GM21447 (cell line): ENCODE data around the gene TESMIN.

ENCODE experiments used
- ATAC-seq: cut with Tn5 transposase; IDR thresholded peaks from one replicate; pipeline ENCODE4 v1.9.1; 2021; ENCODE audit not compliant: unreplicated experiment

The TESMIN gene

DNA sequence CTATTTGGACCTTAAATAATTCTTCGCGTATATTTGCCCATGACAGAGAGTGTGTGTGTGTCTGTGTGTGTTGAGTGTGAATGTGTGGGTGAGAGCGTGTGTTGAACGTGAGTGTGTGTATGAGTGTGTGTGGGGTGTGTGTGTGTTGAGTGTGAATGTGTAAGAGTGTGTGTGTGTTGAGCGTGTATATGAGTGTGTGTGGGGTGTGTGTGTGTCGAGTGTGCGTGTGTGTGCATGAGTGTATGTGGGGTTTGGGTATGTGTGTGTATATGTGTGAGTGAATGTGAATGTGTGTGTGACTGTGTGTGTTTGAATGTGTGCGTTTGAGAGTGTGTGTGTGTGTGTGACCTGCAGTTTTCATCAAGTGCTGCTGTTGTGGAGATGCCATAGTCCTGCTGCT lies 40.2 kb downstream of the TESMIN start:
- no peak for ATAC-seq

- ATAC-seq = no peak
Observed at GRCh38 chr11:68710409-68710808, 40.9 kb downstream of the TESMIN start.

DNA sequence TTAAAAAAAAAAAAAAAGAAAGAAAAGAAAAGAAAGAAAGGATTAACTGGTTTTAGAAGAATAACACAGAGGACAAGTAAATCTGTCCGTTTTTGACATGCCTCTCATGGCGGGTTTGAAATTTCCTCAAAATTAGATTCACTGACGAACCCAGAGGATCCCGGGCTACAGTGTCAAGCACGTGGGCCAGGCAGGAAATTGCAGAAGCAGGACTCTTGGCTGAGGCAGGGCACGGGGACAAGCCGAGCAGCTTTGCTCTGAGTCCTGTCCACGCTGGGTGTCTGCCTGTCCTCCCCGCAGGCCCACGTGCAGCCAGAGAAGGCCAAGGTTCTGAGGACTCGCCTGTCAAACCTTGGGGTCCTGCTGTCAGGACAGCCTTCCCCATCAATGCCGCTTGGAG lies 42.3 kb downstream of the TESMIN start:
- no peak for ATAC-seq

GRCh38 chr11:68707527-68707926 lies 43.8 kb downstream of the TESMIN start:
- ATAC-seq = no peak

GRCh38 chr11:68704887-68705286 lies 46.4 kb downstream of the TESMIN start:
- ATAC-seq = no peak

GRCh38 chr11:68698993-68699392 lies 52.3 kb downstream of the TESMIN start:
- no peak for ATAC-seq

DNA sequence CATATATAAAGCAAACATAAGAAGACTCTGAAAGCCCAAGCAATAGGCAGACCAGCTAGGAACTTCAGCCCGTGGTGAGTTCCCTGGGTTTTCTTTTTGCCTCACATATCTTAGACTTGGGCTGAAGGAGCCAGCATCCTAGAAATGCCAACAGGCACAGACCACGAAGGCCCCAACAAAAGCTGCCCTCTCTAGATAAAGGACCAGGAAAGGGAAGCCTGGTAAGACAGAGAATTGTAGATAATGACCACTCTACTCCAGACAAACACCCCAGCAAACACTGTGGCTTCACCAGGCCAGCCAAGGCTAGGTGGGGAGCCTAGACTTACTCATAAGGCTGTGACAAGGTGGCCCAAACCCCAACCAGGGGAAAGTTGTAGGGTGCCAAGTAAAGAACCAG lies 55.8 kb downstream of the TESMIN start:
- ATAC-seq = no peak

DNA sequence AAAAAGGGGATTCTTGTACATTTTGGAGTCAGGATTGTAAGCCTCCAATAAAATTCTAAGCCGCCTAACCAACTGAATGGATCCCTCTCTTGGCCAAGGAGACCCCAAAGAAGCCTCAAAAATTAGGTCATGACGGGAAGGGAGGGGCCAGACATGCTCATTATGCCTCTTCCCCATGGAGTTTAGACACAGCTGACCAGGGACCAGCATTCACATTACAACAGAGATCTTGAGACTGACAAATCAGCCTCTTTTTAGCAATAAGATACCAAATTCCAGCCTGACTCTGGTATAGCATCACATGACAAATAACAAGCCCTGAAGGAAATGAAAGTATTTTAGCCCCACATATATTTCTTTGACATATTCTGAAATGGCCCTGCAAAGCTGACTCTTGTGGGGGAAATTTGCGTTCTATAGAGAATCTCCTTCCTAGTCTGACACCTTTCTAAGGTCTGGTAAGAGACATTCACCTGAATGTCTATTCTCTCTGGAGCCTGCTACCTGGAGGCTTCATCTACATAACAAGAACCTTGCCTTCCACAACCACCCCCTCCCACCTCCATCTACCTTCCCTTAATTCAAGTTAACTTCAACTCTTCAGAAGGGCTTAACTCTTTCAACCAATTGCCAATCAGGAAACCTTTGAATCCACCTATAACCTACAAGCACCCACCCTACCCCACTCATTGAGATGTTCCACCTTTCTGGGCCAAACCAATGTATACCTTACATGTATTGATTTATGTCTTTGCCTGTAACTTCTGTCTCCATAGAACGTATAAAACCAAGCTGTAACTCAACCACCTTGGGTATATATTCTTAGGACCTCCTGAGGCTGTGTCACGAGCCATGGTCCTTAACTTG lies 56.7 kb downstream of the TESMIN start:
- ATAC-seq = no peak

GRCh38 chr11:68693484-68693882 lies 57.8 kb downstream of the TESMIN start:
- no peak for ATAC-seq

- ATAC-seq = no peak
Observed at GRCh38 chr11:68692871-68693483, 58.3 kb downstream of the TESMIN start.

DNA sequence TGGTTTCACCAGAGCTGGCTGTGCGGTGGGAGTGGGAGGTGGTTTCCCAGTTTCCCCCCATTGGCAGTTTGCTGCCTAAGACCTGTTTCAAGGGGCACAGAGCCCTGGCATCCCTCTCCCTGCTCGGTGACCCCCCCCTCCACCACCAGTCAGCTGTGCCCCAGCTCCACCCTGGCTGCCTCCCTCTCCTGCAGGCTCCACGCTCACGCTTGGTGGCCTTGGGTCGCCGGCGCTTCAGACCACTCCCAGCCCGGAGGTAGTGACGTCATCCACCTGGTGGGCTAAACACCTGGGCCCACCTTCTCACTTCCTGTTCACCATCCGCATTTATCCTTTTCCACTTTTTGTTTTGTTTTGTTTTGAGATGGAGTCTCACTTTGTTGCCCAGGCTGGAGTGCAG lies 59.2 kb downstream of the TESMIN start:
- ATAC-seq = no peak

DNA sequence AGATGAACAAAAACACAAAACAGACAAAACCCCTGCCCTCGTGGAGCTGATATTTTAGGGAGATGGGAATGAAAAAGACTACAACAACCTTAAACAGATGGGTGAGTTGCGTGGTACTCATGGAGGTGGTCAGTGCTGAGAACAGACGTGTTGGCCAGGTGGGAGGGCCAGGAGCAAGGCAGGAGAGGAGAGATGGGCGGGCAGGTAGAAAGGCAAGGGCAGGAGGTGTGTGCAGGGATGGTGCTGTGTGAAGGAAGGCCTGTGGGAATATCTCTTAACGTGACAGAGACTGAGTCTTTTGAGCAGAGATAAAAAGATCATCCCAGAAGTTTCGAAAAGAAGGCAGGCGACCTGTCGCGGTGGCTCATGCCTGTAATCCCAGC lies 59.9 kb downstream of the TESMIN start:
- no peak for ATAC-seq

- ATAC-seq = no peak
Observed at GRCh38 chr11:68690671-68691401, 60.5 kb downstream of the TESMIN start.

- ATAC-seq = no peak
Observed at GRCh38 chr11:68689737-68690625, 61.3 kb downstream of the TESMIN start.

DNA sequence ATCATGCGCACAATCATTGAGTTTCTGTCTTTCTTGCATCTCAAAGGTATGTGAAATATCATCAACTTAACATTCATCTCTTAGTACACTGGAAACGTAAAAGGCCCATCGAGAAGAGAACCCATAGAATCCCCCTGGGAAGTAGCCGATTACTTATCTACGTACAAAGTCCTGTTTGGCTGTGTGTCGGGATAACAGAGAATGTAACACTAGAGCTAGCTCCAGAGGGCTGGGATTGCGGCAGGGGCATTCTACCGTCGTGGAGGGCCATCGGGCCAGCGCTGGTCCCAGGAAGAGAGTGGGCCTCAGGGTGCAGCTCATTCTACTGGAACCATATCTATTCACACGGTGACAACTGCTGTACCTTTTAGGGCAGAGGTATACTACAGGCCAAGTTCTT lies 62.4 kb downstream of the TESMIN start:
- no peak for ATAC-seq

- ATAC-seq = no peak
Observed at GRCh38 chr11:68687986-68688385, 63.3 kb downstream of the TESMIN start.

GRCh38 chr11:68687311-68687710 lies 64.0 kb downstream of the TESMIN start:
- ATAC-seq = no peak

- ATAC-seq = no peak
Observed at GRCh38 chr11:68686486-68686885, 64.8 kb downstream of the TESMIN start.

DNA sequence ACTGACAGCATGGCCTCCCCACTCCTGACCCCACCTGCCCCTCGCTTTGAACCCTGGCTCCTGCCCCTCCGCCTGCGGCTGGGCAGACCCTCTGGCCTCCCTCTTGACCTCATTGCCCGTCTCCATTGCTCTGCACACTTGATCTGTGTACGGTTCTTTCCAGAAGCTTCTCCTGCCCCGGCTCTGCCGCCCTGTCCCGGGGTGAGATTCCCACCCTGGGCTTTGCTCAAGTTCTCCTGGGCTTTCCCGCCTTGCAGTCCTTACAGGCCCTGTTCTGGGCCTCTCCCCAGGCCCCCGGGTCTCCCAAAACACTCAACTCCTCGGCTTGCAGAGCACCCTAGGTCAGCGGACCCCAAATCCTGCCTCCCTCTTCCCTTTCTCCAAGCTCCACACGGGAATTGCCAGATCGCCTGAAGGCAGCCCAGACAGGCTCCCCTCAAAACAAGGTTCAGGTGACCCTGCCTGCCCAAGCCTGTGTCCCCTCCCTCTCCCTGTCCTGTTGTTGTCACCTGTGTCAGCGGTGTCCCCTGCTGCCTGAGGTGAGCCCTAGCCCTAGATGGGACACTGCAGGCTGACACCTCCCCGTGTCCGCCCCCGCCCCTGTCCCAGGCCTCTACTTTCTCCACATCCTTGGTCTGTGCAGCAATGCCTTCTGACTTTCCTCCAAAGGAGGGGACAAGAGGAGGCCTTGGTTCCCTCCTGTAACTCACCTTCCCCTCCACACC lies 65.5 kb downstream of the TESMIN start:
- no peak for ATAC-seq
